SU-DHL-6 (cell line): ENCODE results near the gene KHSRP.

Experiments
- EZH2phosphoT487 ChIP-seq: fragments of 200-600 bp; sonication (generic), shearing (Covaris generic); conservative IDR thresholded peaks from 2 replicates; pipeline ENCODE4 v1.6.1; 2018; ENCODE audit warnings: mild to moderate bottlenecking, antibody characterized with exemption, low read length, moderate library complexity, mixed read lengths
- TF ChIP-seq, protein P1 (sequence below): fragments of 200-600 bp; sonication (generic); IDR thresholded peaks from one replicate; pipeline ENCODE4 v1.5.1; 2017; ENCODE audit warnings: antibody characterized with exemption, mild to moderate bottlenecking, low read length, moderate library complexity; ENCODE audit not compliant: insufficient read depth, poor library complexity, severe bottlenecking

DNA sequence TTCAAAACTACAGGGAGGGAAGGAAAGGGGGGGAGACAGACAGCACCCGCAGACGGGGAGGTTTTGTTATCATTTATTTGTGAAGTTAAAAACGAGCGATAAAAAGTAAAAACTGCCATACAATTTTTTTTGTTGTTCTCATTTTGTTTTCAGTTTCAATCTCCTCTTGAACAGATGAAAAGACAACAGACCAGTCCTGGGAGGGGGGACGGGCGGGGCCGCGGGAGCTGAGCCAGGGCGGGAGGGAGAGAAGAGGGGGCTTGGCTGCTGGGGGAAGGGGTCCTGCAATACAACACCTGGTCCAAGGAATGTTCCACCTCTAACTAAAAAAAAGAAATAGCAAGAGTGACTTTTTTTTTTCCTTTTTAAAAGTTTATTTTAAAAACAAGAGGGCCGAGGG, 11.3 kb downstream of the KHSRP start:
- TF ChIP-seq, protein P1, sequence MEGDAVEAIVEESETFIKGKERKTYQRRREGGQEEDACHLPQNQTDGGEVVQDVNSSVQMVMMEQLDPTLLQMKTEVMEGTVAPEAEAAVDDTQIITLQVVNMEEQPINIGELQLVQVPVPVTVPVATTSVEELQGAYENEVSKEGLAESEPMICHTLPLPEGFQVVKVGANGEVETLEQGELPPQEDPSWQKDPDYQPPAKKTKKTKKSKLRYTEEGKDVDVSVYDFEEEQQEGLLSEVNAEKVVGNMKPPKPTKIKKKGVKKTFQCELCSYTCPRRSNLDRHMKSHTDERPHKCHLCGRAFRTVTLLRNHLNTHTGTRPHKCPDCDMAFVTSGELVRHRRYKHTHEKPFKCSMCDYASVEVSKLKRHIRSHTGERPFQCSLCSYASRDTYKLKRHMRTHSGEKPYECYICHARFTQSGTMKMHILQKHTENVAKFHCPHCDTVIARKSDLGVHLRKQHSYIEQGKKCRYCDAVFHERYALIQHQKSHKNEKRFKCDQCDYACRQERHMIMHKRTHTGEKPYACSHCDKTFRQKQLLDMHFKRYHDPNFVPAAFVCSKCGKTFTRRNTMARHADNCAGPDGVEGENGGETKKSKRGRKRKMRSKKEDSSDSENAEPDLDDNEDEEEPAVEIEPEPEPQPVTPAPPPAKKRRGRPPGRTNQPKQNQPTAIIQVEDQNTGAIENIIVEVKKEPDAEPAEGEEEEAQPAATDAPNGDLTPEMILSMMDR, result no peak
- TF ChIP-seq EZH2phosphoT487, result no peak
